SK-N-DZ (cell line): ENCODE results near the gene ANKRD52.
A peak's percentile ranks its signal among the peaks of the same experiment; 100 is the strongest.
"Not testable (repeated sequence)": the region's sequence is repeated elsewhere in the genome, so short reads cannot be mapped to it uniquely, and the experiment has no call there.

Experiments
- DNase-seq: peaks from one replicate; pipeline ENCODE4 v3.0.0-alpha.2; 2015; ENCODE audit warnings: low spot score

Gene ANKRD52

DNA sequence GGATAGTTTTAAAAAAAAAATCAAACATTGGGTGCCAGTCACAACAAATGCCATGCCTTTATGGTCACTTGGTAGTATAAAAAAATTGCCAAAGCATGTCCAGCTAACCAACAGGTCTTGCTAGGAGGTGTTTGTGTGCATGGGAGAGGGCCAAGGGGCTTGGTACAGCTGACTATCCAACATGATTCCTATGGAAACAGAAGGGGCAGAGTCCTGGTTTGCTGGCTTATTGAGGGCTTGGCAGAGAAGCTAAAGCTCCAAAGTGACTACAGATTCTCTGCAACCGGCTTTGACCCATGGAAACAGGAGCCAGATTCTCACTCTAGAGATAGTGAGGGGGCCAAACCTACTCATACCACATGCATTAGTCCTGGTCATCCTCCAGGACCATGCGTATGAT lies 14.3 kb upstream of the ANKRD52 start:
- not testable (repeated sequence) for DNase-seq

GRCh38 chr12:56271031-56271430 lies 12.8 kb upstream of the ANKRD52 start:
- DNase-seq, result no peak

DNA sequence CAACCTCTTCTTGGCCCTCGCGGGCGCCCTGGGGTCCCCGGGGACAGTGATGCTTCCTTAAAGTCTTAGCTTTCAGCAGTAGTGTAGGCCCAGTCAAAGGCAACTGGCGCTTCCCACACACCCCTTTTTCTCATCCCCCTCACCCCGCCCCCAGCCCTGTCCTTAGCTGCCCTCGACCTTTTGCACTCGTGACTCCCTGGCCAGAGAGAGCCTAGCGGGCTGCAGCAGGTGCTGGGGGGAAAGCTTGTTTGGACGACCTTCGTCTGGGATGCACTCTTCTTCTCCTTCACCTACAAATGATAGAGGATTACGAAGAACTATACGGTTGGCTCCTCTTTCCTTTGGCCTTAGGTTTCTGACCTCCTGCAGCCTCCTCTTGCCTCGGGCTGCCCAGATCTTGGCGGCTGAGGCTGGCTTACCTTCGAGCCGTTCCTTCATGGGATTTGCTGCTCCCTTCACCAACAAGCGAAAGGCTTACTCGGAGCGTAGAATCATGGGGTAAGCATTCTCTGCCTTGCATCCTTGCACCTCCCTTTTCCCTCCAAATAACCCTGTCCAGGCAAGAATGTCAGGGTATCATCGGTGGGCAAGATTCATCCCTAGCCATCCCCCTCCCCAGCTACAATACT lies 9.4 kb upstream of the ANKRD52 start:
- DNase-seq, result peak; percentile 29

GRCh38 chr12:56266693-56267442 lies 8.7 kb upstream of the ANKRD52 start, which contains the start of gene COQ10A:
TSS of gene COQ10A (plus strand) at chr12:56266942. CDS start at chr12:56267119, 177 bp downstream.
- peak; percentile 93 for DNase-seq

- not testable (repeated sequence) for DNase-seq
Observed at GRCh38 chr12:56266068-56266692, 8.0 kb upstream of the ANKRD52 start.

DNA sequence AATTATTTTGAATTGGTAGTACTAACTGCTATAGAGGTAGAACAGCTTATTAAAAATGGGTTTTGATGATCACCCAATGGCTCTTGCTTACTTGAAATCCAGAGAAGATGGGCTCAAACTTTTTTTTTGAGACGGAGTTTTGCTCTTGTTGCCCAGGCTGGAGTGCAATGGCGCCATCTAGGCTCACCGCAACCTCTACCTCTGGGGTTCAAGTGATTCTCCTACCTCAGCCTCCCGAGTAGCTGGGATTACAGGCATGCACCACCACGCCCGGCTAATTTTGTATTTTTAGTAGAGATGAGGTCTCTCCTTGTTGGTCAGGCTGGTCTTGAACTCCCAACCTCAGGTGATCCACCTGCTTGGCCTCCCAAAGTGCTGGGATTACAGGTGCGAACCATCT lies 4.8 kb upstream of the ANKRD52 start:
- not testable (repeated sequence) for DNase-seq

DNA sequence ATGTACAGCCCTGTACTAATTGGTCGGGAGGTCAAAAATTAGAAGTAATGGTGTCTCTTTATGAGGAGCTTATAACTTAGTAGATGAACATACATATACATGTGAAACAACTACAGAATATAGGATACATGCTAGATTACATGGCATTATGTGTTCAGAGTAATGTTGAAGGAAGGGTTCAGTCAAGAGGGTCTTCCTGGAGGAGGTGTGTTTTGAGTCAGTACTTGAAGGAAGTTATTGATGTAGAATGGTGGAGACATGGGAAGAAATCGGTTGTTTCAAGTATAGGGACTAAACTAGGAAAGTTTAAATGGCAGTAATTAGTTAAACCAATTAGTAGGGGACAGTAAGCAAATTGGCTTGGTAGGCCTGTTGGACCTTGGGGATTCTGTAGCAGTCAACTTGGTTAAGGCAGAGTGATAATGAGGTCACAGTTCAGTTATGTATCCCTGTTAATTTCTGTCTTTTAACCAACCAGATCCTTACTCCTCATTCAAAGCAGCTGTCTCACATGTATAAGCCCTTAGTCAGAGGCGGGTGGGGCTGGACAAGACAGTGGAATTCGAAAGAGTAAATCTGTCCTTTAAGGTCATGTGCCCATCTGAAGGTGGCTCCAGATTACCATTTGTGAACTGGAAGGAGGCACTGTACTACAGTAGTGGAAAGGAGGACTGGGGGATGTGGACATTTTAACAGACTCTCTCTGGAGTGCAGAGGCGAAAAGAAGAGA lies 3.5 kb upstream of the ANKRD52 start:
- no peak for DNase-seq

DNA sequence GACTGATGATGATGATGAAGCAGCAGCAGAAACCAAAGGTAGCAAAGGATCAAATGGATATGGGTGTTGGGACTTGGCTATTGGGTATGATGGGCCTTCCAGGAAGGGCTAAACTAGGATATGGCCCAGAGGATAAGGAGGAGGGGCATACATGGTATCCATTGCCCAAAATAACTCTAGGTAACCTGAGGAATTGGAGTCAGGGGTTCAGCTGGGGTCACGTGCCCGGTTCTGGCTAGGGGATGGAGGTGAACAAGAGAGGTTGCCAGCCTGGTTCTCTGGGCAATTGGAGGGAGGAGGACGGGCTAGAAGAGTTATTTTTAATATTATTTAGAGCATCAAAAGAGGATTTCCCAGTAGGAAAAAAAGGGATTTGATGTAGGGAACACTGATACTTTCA lies 2.7 kb upstream of the ANKRD52 start:
- DNase-seq, result no peak

DNA sequence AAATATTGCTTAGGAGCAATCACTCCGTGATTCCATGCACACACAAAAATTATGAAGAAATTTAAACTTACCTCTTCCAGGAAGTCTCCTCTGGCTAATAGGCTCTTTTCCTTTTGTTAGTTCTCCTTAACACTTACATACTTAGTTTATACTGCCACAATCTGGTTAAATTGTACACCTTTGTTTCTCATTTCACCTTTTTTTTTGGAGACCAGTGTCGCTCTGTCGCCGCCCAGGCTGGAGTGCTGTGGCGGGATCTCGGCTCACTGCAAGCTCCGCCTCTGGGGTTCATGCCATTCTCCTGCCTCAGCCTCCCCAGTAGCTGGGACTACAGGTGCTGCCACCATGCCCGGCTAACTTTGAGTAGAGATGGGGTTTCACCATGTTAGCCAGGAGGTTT lies 2.2 kb upstream of the ANKRD52 start:
- no peak for DNase-seq

DNA sequence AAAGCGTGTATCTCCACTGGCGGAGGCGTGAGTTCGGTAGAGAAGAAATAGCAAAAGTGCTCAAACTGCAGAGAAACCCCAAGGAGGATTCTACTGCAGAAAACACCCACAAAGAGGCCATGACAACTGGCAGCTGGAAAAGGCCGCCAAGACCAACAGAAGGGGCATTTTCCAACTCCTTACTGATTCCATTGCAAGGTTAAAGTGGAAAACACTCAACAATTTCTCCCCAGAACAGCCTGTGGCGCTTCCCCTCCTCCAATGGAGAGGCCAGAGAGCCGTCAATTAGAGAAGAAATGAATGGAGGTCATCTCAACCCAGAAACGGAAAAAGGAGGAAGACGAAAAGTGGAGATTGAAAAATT lies 618 bp upstream of the ANKRD52 start:
- no peak for DNase-seq

DNA sequence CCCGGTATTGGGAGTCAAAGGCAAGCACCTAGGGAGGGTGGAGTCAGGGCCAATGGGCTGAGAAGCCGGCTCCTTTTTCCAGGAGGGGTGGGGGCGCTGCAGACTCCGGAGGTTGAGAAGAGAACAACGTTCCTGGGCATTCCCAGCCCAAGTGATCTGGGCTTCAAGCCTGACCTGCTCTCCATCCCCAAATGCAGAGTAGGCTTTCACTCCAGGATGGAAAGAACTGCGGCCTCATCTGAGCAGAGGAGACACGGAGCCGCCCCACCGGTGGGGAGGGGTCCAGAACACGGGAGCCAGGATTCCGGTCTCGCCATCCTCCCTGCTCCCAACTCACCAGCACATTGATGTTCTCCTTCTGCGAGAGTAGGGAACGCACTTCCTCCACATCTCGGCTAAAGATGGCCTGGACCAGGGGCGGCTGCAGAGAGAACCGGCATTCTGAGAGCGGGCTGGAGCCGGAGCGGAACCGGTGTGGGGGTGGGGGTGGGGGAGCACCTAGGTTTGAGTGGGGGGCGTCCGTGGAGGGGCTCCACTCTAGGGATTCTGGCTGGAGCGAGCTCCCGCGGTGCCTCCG lies 605 bp downstream of the ANKRD52 start:
- DNase-seq, result peak; percentile 34

- no peak for DNase-seq
Observed at GRCh38 chr12:56257071-56257470, 1.1 kb downstream of the ANKRD52 start.

DNA sequence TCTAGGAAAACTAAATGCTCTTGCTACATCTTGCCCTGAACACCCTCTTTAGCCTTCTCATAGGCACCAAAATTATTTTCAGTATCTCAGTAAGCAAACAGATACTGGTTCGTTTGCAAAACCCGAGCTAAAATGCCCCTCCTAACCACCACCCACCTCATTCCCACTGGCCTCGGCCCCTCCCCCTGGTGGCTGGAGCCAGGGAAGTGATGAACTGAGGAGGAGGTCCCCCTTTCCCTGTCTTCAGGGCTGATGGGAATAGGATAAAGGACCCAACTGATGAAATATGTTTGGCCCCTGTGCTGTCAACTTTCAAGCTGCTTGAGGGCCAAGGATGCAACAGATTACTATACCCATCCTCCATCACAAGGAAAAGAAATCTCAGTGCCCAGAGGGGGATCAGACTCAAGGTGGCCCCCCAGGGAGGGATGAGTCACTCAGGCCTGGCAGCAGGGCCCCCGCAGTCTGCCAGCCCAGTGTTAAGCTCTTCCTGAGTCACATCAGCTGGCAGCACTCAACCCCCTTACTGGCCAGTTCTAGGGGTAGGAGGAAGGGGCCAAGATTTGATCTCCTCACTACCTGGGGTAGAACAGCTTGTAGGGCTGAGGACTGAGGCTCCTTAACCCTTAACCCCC lies 1.7 kb downstream of the ANKRD52 start:
- no peak for DNase-seq

DNA sequence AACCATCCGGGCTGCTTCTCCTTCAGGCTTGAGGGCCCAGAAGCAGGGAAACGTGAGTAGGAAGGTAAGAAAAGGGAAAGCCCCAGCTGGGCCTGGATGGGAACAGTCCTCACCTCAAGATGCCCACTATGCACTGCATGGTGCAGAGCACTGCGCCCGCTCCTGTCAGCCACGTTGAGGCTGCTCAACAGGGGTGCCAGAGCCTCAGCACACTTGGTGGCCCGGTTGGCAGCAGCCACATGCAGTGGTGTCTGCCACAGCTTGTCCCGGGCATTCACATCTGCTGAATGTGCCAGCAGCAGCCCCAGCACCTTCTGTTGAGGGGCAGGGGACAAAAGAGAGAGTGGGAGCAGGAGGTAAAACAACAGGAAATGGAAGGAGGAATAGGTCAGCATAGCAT lies 2.5 kb downstream of the ANKRD52 start:
- DNase-seq, result no peak

- no peak for DNase-seq
Observed at GRCh38 chr12:56253091-56253490, 5.1 kb downstream of the ANKRD52 start.

GRCh38 chr12:56252649-56253048 lies 5.5 kb downstream of the ANKRD52 start:
- no peak for DNase-seq

DNA sequence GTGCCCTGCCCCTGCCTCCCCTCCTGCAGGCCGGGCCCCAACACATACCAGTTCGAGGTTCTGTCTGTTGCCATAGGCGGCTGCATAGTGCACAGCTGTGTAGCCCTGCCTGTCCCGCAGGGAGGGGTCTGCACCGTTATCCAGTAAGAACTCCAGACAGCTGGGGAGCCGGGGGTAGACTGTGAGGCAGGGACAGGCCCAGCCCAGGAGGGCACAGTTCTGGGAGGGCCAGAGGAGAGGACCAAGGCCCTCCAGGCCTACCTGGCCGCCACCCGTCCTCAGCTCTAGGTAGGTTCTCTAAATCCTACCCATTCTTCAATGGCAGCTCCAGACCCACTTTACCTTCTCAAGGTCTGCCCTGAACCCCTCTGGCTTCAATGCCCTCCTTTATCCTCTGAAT lies 9.5 kb downstream of the ANKRD52 start:
- no peak for DNase-seq

GRCh38 chr12:56247923-56248322 lies 10.3 kb downstream of the ANKRD52 start:
- no peak for DNase-seq

- no peak for DNase-seq
Observed at GRCh38 chr12:56244494-56244893, 13.7 kb downstream of the ANKRD52 start.

GRCh38 chr12:56243731-56244181 lies 14.4 kb downstream of the ANKRD52 start:
- DNase-seq, result no peak

DNA sequence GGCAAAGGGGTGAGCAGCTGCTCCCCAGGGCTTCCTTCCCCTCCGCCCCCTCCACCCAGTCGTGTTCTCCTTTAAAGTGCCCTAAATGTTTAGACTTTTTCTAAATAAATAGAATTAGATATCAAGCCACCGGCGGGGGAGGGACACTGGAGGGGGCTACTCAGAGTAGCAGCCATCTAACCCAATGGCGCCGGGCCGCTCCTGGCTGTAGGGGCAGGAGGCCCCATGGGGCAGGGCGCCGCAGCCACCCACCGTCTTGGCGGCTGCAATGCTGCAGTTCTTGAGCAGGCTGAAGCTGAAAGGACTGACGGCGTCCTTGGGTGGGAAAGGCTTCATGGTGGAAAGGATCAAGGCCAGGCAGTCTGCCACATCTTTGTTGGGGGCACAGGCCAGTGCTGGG lies 15.2 kb downstream of the ANKRD52 start:
- DNase-seq, result no peak
